Uterus (tissue), 4 donors: ENCODE measurements around the gene BBS1. TPM values are rescaled to one million over a fixed set of nuclear protein-coding genes. Genes with fewer than 3 reads are reported as not detected.
"Not testable (repeated sequence)": the region's sequence is repeated elsewhere in the genome, so short reads cannot be mapped to it uniquely, and the experiment has no call there.

Experiments
- DNase-seq, 2 donors: peaks; one replicate each; pipeline ENCODE4 v3.0.0-alpha.2; 2019 to 2020
- H3K27ac ChIP-seq, 2 donors: fragments of 200-600 bp; sonication (generic); 1 replicate in 1 of 2; 2 replicates in 1 of 2; pipeline ENCODE4 v1.5.1; 2016 to 2018
- H3K27me3 ChIP-seq, 2 donors: fragments of 200-600 bp; sonication (generic); one replicate each; pipeline ENCODE4 v1.5.1; 2018 to 2019; ENCODE audit warnings: control low read depth in 1 of 2
- H3K36me3 ChIP-seq, 2 donors: fragments of 200-600 bp; sonication (generic); one replicate each; pipeline ENCODE4 v1.5.1; 2019; ENCODE audit warnings: control low read depth in 1 of 2
- H3K4me1 ChIP-seq, 2 donors: fragments of 200-600 bp; sonication (generic); one replicate each; pipeline ENCODE4 v1.5.1; 2018 to 2019; ENCODE audit warnings: control low read depth in 1 of 2
- H3K4me3 ChIP-seq, 2 donors: fragments of 200-600 bp; sonication (generic); 1 replicate in 1 of 2; 2 replicates in 1 of 2; pipeline ENCODE4 v1.5.1; 2018 to 2019; ENCODE audit warnings: mild to moderate bottlenecking in 1 of 2
- H3K9me3 ChIP-seq, 2 donors: fragments of 200-600 bp; sonication (generic); one replicate each; pipeline ENCODE4 v1.5.1; 2019; ENCODE audit warnings: control low read depth in 1 of 2
- CTCF ChIP-seq, 4 experiments: fragments of 200-600 bp in 2 of 4; fragments of 450-650 bp in 2 of 4; sonication (generic) in 2 of 4; IDR thresholded peaks; one replicate each; pipeline ENCODE4 v1.5.1; 2016 to 2019; ENCODE audit warnings: antibody characterized with exemption in 4 of 4, mild to moderate bottlenecking in 2 of 4, moderate library complexity in 1 of 4
- POLR2A ChIP-seq, 2 donors: fragments of 450-650 bp; IDR thresholded peaks; one replicate each; pipeline ENCODE4 v1.6.1; 2016; ENCODE audit warnings: antibody characterized with exemption in 2 of 2, mild to moderate bottlenecking in 1 of 2, moderate library complexity in 1 of 2
- intact Hi-C: fragments of 100-400 bp; cut with DNase I; formaldehyde crosslinking; loops from one replicate; pipeline ENCODE4 v1.15.1; 2023; ENCODE audit warnings: low total_unique reads
- total RNA-seq, 4 donors: library from RNA; depleted of rRNA in 3 of 4; stranded (reverse); fragments of >200 nt in 3 of 4; gene quantifications; one replicate each; pipeline versions ENCODE4 v1.1.0 to v1.2.4, GENCODE V29; 2014 to 2023
- donor health status: DM: yes; HTN: yes; CAD: no.

The BBS1 gene
- 10 to 100 TPM; 32.1 to 84.4 (median 56.8) TPM for total RNA-seq

GRCh38 chr11:66510271-66510989 lies at the start of gene BBS1:
Gene BBS1, plus strand, starts transcription at chr11:66510635. Its CDS starts 25 bp downstream, at chr11:66510660.
- peak; percentile 83 to 86 for DNase-seq
- Histone ChIP-seq H3K4me3 (peak within 1 kb of the TSS; percentile 63 to 66), H3K9me3 (no peaks in the 10 kb centered on the region), H3K4me1 (peaks cover 0 to 4% of the 10 kb centered on the region in 2 donors), H3K27ac (peak within 1 kb of the TSS; percentile 53 to 66), H3K36me3 (no peaks in the 10 kb centered on the region), H3K27me3 (no peaks in the 10 kb centered on the region)
- intact Hi-C loops, result no loop called here
- TF ChIP-seq POLR2A (IDR thresholded peaks at IDR 0.05) (peak in 1 of 2 donors; percentile 42), CTCF (IDR thresholded peaks at IDR 0.05) (peak in 2 of 4 experiments; percentile 8 to 33)

DNA sequence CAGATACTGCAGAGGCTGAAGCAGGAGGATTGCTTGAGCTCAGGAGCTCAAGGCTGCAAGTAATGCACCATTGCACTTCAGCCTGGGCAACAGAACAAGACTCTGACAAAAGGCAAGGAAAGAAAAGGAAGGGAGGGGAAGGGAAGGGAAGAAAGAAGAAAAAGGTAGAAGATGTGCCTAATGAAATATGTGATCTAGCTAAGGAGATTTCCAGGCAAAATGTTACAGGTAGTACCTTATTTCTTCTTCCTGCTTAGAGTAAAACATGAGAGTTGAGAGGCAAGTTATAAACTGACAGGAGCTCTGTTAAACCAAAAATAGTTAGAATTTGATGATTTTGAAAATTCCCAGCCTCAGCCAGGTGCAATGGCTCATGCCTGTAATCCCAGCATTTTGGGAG lies 48.4 kb upstream of the BBS1 start:
- no peak overlapping the region for H3K4me3 ChIP-seq
- TF ChIP-seq POLR2A (IDR thresholded peaks at IDR 0.05) (no peak), CTCF (IDR thresholded peaks at IDR 0.05) (no peak)
- no peak for DNase-seq
- no peaks in the 10 kb centered on the region for H3K27me3 ChIP-seq
- no peaks in the 10 kb centered on the region for H3K9me3 ChIP-seq
- intact Hi-C loops, result no loop called here
- no peaks in the 10 kb centered on the region for H3K36me3 ChIP-seq
- no peaks in the 10 kb centered on the region for H3K4me1 ChIP-seq
- no peak overlapping the region for H3K27ac ChIP-seq

- H3K4me1 ChIP-seq, result peaks cover 0 to 4% of the 10 kb centered on the region in 2 donors
- H3K27me3 ChIP-seq, result no peaks in the 10 kb centered on the region
- no peak for DNase-seq
- H3K9me3 ChIP-seq, result no peaks in the 10 kb centered on the region
- no peaks in the 10 kb centered on the region for H3K36me3 ChIP-seq
- no peak overlapping the region for H3K4me3 ChIP-seq
- intact Hi-C loops, result no loop called here
- no peak for TF ChIP-seq POLR2A (IDR thresholded peaks at IDR 0.05)
- no peak for TF ChIP-seq CTCF (IDR thresholded peaks at IDR 0.05)
- H3K27ac ChIP-seq, result no peak overlapping the region
Measured at GRCh38 chr11:66462911-66463310, 47.5 kb upstream of the BBS1 start.

DNA sequence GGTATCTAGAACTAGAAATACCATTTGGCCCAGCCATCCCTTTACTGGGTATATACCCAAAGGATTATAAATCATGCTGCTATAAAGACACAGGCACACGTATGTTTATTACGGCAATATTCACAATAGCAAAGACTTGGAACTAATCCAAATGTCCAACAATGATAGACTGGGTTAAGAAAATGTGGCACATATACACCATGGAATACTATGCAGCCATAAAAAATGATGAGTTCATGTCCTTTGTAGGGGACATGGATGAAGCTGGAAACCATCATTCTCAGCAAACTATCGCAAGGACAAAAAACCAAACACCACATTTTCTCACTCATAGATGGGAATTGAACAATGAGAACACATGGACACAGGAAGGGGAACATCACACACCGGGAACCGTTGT lies 46.3 kb upstream of the BBS1 start:
- H3K9me3 ChIP-seq, H3K27me3 ChIP-seq, H3K36me3 ChIP-seq, DNase-seq, H3K27ac ChIP-seq, H3K4me1 ChIP-seq, intact Hi-C loops, H3K4me3 ChIP-seq: not testable (repeated sequence)

DNA sequence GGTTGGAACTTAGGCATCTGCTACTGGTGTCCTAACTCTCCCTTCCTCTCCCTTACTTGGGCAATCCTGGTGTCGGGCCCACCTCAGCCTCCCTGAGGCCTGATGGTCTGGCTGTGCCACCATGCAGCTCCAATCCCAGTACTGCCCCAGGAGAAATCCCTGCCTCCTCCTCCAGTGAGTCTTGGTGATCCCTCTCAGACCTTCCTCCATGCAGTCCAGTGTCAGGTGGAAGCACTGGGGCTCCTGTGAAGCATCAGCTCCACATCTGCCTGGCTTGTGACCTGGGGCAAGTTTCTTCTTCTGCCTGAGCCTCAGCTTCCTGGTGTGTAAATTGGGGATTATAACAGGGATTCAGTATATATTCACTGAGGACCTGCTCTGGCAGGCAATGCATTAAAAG lies 45.5 kb upstream of the BBS1 start:
- Histone ChIP-seq H3K27ac (no peak overlapping the region), H3K4me3 (no peak overlapping the region), H3K9me3 (no peaks in the 10 kb centered on the region), H3K27me3 (no peaks in the 10 kb centered on the region), H3K4me1 (peaks cover 0 to 6% of the 10 kb centered on the region in 2 donors), H3K36me3 (no peaks in the 10 kb centered on the region)
- intact Hi-C loops, result no loop called here
- DNase-seq, result no peak
- TF ChIP-seq POLR2A (IDR thresholded peaks at IDR 0.05), result no peak
- TF ChIP-seq CTCF (IDR thresholded peaks at IDR 0.05), result no peak
